SU-DHL-6 (cell line): Measurements from ENCODE around the gene SPDYE8.
"Not testable (repeated sequence)": the region's sequence is repeated elsewhere in the genome, so short reads cannot be mapped to it uniquely, and the experiment has no call there.

ENCODE experiments used
- H2AFZ ChIP-seq: fragments of 200-600 bp; sonication (generic); 2 replicates; pipeline ENCODE4 v1.6.1; 2014; ENCODE audit warnings: low read depth, mild to moderate bottlenecking, moderate library complexity, mixed read lengths, antibody characterized with exemption, low read length; ENCODE audit not compliant: severe bottlenecking
- H3F3A ChIP-seq: fragments of 200-600 bp; shearing (Covaris generic); 2 replicates; pipeline ENCODE4 v1.6.0; 2016; ENCODE audit warnings: antibody characterized with exemption, mild to moderate bottlenecking; ENCODE audit not compliant: insufficient read depth
- H3K27ac ChIP-seq: fragments of 200-600 bp; sonication (generic); 2 replicates; pipeline ENCODE4 v1.5.1; 2016; ENCODE audit warnings: low read depth, mild to moderate bottlenecking, low read length, moderate library complexity, mixed read lengths
- H3K27me3 ChIP-seq: fragments of 200-600 bp; sonication (generic), shearing (Covaris generic); 2 replicates; pipeline ENCODE4 v1.6.0; 2014; ENCODE audit warnings: mild to moderate bottlenecking, low read length
- H3K36me3 ChIP-seq: fragments of 200-600 bp; sonication (generic); 2 replicates; pipeline ENCODE4 v1.6.1; 2014; ENCODE audit warnings: mild to moderate bottlenecking, low read length, mixed read lengths
- H3K4me2 ChIP-seq: fragments of 300-600, 200-600 bp; shearing (Covaris generic), sonication (generic); 2 replicates; pipeline ENCODE4 v1.6.0; 2014; ENCODE audit warnings: low read length, low read depth, mild to moderate bottlenecking; ENCODE audit not compliant: poor library complexity, severe bottlenecking
- H3K4me3 ChIP-seq: fragments of 200-600 bp; sonication (generic); 2 replicates; pipeline ENCODE4 v1.5.1; 2014; ENCODE audit warnings: antibody characterized with exemption, low read length, mild to moderate bottlenecking, mixed read lengths; ENCODE audit not compliant: insufficient read depth, poor library complexity, severe bottlenecking
- H3K79me2 ChIP-seq: fragments of 200-600 bp; sonication (generic); 2 replicates; pipeline ENCODE4 v1.6.1; 2014; ENCODE audit warnings: mild to moderate bottlenecking, low read length, moderate library complexity; ENCODE audit not compliant: insufficient read depth
- H3K9ac ChIP-seq: fragments of 200-600 bp; sonication (generic); 2 replicates; pipeline ENCODE4 v1.7.0; 2014; ENCODE audit warnings: mild to moderate bottlenecking, low read length
- H3K9me2 ChIP-seq: fragments of 200-600 bp; sonication (generic); replicated peaks from 2 replicates; pipeline ENCODE4 v1.6.1; 2014; ENCODE audit warnings: low read length; ENCODE audit not compliant: insufficient read depth
- H3K9me3 ChIP-seq: fragments of 200-600 bp; sonication (generic); 2 replicates; pipeline ENCODE4 v1.6.1; 2014; ENCODE audit warnings: low read length, mixed read lengths; ENCODE audit not compliant: insufficient read depth
- H4K20me1 ChIP-seq: fragments of 200-600 bp; sonication (generic); 2 replicates; pipeline ENCODE4 v1.6.1; 2014; ENCODE audit warnings: low read depth, mild to moderate bottlenecking, antibody characterized with exemption, low read length, moderate library complexity, mixed read lengths

SPDYE8 gene

DNA sequence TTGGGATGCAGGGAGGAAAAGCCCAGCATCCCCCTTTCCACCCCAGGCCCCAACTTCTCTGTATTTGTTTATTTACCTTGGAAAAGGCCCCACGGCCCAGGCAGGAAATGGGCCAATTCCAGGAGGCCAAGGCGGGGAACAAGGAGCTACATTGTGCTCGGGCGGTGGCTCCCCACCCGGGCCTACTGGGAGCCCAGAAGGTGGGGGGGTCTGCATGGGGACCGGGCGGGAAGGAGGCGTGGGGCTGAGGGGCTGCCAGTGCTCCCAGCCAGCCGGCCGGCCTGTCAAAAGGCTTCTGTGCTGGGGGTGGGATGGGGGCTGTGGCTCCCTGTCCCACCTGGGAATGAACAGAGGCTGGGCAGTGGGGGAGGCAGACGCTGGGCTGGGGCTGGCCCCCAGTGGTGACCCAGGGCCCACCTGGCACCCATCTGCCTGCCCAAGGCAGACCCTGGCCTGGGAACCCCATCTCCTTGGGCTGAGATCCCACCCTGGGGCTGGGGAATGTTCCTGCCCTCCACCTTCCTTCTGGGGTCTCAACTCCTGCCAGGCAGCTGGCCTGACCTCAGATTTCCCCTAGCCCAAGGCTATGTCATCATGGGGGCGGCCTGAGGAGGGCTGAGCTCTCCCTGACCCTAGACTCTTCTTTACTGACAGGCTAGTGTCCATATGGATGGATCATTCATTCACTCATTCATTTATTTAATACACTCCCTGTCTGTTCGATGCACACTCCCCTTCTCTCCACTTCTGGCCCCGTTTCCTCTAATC lies 39.2 kb downstream of the SPDYE8 start:
- not testable (repeated sequence) for H3K9ac ChIP-seq

GRCh38 chr7:72982084-72982483 lies 47.5 kb downstream of the SPDYE8 start:
- H3K79me2 ChIP-seq, H3K9me2 ChIP-seq, H4K20me1 ChIP-seq, H3K9me3 ChIP-seq, H3K36me3 ChIP-seq, H2AFZ ChIP-seq, H3K27me3 ChIP-seq, H3K4me2 ChIP-seq, H3K4me3 ChIP-seq, H3F3A ChIP-seq, H3K9ac ChIP-seq, H3K27ac ChIP-seq: not testable (repeated sequence)

More for the DNA sequence above, 39.2 kb downstream of the SPDYE8 start:
- not testable (repeated sequence) for H3K4me3 ChIP-seq, H3K9me3 ChIP-seq, H3K36me3 ChIP-seq, H3K27ac ChIP-seq, H3K27me3 ChIP-seq, H3K4me2 ChIP-seq, H2AFZ ChIP-seq, H3K79me2 ChIP-seq, H3K9me2 ChIP-seq, H4K20me1 ChIP-seq, H3F3A ChIP-seq

DNA sequence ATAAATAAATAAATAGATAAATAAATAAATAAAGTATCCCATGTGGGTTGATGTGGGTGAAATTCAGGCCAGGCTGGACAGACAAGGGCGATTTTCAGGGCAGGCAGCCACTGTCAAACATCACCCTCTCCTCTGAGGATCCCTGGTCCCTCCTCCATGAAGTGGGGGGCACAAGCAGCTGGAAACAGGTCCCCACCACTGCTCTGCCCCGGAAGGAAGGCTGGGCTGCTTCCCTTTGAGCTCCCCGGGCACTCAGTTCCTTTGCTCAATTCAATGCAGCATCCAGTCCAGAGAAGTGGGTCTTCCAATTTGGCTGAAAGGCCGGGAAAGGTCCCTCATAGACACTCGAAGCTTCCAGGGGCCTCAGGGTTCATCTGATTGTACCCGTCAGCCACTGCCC lies 49.2 kb downstream of the SPDYE8 start:
- not testable (repeated sequence) for H2AFZ ChIP-seq, H3K9me3 ChIP-seq, H3K79me2 ChIP-seq, H3K4me3 ChIP-seq, H3K27me3 ChIP-seq, H3F3A ChIP-seq, H3K9me2 ChIP-seq, H3K9ac ChIP-seq, H3K27ac ChIP-seq, H3K36me3 ChIP-seq, H4K20me1 ChIP-seq, H3K4me2 ChIP-seq

DNA sequence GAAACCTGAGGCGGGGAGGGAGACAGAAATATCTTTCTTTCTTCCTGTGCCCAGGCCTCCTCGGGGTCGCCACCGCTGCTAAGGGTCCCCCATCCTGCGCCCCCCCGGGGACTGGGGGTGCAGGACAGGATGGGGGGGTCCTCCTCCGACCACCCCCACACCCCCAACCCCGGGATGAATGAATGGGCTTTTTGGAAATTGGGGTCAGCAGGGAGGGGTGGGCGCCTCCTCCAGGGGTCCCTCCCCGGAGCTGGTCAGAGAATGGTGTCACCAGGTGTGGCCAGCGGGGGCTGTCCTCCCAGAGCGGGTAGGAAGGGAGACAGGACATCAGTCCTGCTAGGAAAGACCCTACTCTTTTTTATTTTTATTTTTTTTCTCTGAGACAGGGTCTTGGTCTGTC lies 53.1 kb downstream of the SPDYE8 start:
- not testable (repeated sequence) for H4K20me1 ChIP-seq, H3K36me3 ChIP-seq, H3K79me2 ChIP-seq, H3K4me3 ChIP-seq, H3K27me3 ChIP-seq, H3K9ac ChIP-seq, H3K9me2 ChIP-seq, H2AFZ ChIP-seq, H3F3A ChIP-seq, H3K4me2 ChIP-seq, H3K27ac ChIP-seq, H3K9me3 ChIP-seq

DNA sequence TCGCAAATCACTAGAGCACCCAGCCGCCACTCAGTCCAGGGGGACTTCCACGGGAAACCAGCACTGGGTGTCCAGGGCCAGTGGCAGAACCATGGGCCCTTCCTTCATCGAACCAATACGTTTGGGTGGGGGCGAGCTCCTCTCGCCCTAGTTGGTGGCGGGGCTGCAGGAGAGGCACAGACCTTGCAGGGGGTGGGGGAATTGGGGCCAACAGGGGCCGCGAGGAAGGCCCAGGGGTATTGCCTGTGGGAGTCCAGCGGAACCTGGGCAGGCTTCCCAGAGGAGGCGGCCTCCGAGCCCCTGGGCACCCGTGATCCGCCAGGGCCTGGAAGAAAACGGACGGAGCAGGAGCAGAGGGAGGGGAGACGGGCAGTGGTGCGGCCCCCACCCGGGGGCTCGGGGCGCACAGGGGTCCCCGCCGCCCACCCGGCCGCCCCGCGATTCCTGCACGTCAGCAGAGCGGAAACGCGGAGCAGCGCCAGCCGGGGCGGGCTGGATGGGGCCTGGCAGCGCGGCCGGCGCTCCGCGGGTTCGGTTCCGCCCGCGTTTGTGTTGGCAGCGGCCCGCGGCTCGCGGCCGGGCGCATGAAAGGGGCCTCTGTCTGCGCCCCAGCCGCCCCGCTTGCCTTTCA lies 53.8 kb downstream of the SPDYE8 start:
- not testable (repeated sequence) for H2AFZ ChIP-seq, H3K27ac ChIP-seq, H3K9me3 ChIP-seq, H3K79me2 ChIP-seq, H3K27me3 ChIP-seq, H3K4me2 ChIP-seq, H4K20me1 ChIP-seq, H3K9me2 ChIP-seq, H3K9ac ChIP-seq, H3K4me3 ChIP-seq, H3K36me3 ChIP-seq, H3F3A ChIP-seq

DNA sequence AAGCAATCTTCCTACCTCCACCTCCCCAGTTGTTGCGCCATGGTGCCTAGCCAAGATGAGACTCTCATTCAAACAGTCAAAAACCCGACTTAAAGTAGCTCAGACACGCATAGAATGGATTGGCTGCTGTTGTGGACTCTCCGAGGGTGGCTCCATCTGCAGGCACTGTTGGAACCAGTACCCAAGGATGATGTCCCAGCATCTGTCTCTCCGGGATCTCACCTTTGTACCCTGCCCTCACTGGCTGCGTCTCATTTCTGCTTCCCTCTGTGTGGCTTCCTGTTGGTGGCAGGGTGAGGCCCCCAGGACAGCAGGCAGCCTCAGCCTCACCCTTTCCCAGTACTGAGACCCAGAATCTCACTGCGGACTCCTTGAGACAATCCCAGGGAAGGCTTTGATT lies 54.8 kb downstream of the SPDYE8 start:
- H3K79me2 ChIP-seq, H3K9ac ChIP-seq, H3K9me3 ChIP-seq, H3K27ac ChIP-seq, H3F3A ChIP-seq, H2AFZ ChIP-seq, H3K36me3 ChIP-seq, H3K4me2 ChIP-seq, H3K27me3 ChIP-seq, H3K4me3 ChIP-seq, H3K9me2 ChIP-seq, H4K20me1 ChIP-seq: not testable (repeated sequence)

DNA sequence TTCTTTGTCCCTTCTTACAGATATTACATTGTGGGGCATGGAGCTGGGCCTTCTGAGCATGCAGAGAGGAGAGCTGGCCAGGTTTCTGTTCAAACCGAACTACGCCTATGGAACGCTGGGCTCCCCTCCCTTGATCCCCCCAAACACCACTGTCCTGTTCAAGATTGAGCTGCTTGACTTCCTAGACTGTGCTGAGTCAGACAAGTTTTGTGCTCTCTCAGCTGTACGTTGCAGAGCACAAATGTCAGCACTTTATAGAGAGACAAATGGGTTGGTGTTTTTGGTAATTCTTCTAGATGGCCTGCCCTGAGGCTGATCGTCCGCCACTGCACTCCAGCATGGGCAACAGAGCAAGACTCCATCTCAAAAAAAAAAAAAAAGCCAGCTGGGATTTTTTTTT lies 58.1 kb downstream of the SPDYE8 start:
- not testable (repeated sequence) for H3K9me2 ChIP-seq, H3K4me2 ChIP-seq, H2AFZ ChIP-seq, H3K79me2 ChIP-seq, H3K27ac ChIP-seq, H3K9ac ChIP-seq, H3K36me3 ChIP-seq, H4K20me1 ChIP-seq, H3K27me3 ChIP-seq, H3K9me3 ChIP-seq, H3K4me3 ChIP-seq, H3F3A ChIP-seq
